Measurements from ENCODE around the gene GZMA. TPM values are rescaled to one million over a fixed set of nuclear protein-coding genes. Genes with fewer than 3 reads are reported as not detected.
"Not testable (repeated sequence)": the region's sequence is repeated elsewhere in the genome, so short reads cannot be mapped to it uniquely, and the experiment has no call there.

Gene GZMA
- total RNA-seq, 4 donors from 2014 or later, result not detected

DNA sequence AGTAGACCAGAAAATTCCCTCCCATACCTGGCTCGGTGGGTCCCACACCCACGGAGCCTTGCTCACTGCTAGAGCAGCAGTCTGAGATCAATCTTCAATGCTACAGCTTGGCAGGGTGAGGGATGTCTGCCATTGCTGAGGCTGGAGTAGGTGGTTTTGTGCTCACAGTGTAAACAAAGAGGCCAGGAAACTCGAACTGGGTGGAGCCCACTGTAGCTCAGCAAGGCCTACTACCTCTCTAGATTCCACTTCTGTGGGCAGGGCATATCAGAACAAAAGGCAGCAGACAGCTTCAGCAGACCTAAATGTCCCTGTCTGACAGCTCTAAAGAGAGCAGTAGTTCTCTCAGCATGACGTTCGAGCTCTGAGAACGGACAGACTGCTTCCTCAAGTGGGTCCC, 5.6 kb upstream of the GZMA start:
- H3K4me1 ChIP-seq, result no peaks in the 10 kb centered on the region
- H3K27me3 ChIP-seq, result no peaks in the 10 kb centered on the region
- H3K4me3 ChIP-seq, result no peak overlapping the region
- no peak overlapping the region for H3K27ac ChIP-seq
- no peaks in the 10 kb centered on the region for H3K36me3 ChIP-seq
- TF ChIP-seq, protein P1, sequence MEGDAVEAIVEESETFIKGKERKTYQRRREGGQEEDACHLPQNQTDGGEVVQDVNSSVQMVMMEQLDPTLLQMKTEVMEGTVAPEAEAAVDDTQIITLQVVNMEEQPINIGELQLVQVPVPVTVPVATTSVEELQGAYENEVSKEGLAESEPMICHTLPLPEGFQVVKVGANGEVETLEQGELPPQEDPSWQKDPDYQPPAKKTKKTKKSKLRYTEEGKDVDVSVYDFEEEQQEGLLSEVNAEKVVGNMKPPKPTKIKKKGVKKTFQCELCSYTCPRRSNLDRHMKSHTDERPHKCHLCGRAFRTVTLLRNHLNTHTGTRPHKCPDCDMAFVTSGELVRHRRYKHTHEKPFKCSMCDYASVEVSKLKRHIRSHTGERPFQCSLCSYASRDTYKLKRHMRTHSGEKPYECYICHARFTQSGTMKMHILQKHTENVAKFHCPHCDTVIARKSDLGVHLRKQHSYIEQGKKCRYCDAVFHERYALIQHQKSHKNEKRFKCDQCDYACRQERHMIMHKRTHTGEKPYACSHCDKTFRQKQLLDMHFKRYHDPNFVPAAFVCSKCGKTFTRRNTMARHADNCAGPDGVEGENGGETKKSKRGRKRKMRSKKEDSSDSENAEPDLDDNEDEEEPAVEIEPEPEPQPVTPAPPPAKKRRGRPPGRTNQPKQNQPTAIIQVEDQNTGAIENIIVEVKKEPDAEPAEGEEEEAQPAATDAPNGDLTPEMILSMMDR (IDR thresholded peaks at IDR 0.05 in 4 of 5, conservative IDR thresholded peaks at IDR 0.05 in 1 of 5), result no peak
- TF ChIP-seq POLR2A (IDR thresholded peaks at IDR 0.05), result no peak
- DNase-seq (no peak), ATAC-seq (no peak)
- in situ Hi-C loops (cut with MboI; ENCODE audit: low sequenced_read_pairs in 4 of 4), result no loop called here
- H3K9me3 ChIP-seq, result no peaks in the 10 kb centered on the region
- intact Hi-C loops (cut with DNase I; ENCODE audit: low total_unique reads), result no loop called here

DNA sequence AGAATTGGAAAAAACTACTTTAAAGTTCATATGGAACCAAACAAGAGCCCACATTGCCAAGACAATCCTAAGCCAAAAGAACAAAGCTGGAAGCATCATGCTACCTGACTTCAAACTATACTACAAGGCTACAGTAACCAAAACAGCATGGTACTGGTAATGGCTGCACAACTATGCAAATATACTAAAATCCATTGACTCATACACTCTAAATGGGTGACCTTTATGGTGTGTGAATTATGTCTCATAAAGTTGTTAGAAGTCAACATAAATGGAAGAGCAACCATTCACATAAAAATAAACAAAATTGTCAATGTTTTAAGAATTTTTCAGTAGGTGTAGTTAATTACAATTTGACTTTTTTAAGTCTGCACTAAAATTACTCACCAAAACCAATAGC, 1.3 kb upstream of the GZMA start:
- H3K27me3 ChIP-seq; intact Hi-C loops (cut with DNase I; ENCODE audit: low total_unique reads); H3K36me3 ChIP-seq; DNase-seq; H3K27ac ChIP-seq; H3K4me3 ChIP-seq; ATAC-seq; in situ Hi-C loops (cut with MboI; ENCODE audit: low sequenced_read_pairs in 4 of 4); H3K4me1 ChIP-seq; H3K9me3 ChIP-seq: not testable (repeated sequence)

DNA sequence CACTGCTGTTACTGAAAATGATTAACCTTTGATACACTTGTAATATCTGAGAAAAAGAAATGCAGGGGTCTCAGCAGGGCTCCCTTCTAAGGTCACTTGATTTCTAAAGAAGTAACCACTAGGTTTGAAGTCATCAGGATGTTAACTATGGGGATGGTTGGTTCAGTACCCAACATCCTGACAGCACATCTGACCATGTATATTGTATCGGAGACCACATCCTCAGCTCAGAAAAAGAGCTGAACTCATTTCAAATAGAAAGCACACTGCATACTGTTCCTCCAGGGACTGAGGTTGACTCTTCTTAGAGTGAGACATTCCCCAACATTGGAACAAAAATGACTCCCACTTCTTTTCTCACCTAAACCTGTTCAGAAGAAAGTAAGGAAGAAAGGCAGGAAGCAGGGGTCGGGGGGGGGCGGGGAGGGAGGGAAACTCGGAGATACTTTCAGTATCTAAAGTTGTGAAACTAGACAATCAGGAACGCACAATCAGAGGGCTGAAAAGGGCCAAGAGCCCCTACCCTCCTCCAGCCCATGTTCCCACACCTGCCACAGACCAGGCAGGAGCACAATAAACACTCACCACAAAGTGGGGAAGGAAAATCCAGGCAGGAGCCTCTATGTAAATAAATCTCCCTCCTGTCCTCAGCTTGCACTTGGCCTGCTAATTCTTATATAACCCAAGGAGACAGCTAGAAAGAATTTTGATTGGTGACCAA, 730 bp upstream of the GZMA start:
- ATAC-seq (no peak), DNase-seq (no peak)
- intact Hi-C loops (cut with DNase I; ENCODE audit: low total_unique reads), result no loop called here
- Histone ChIP-seq H3K4me1 (no peaks in the 10 kb centered on the region), H3K4me3 (no peak overlapping the region), H3K36me3 (no peaks in the 10 kb centered on the region), H3K27ac (no peak overlapping the region), H3K27me3 (no peaks in the 10 kb centered on the region), H3K9me3 (no peaks in the 10 kb centered on the region)
- in situ Hi-C loops (cut with MboI; ENCODE audit: low sequenced_read_pairs in 4 of 4), result no loop called here
- TF ChIP-seq POLR2A (IDR thresholded peaks at IDR 0.05), result no peak
- TF ChIP-seq, protein P1 (IDR thresholded peaks at IDR 0.05 in 4 of 5, conservative IDR thresholded peaks at IDR 0.05 in 1 of 5), result no peak

DNA sequence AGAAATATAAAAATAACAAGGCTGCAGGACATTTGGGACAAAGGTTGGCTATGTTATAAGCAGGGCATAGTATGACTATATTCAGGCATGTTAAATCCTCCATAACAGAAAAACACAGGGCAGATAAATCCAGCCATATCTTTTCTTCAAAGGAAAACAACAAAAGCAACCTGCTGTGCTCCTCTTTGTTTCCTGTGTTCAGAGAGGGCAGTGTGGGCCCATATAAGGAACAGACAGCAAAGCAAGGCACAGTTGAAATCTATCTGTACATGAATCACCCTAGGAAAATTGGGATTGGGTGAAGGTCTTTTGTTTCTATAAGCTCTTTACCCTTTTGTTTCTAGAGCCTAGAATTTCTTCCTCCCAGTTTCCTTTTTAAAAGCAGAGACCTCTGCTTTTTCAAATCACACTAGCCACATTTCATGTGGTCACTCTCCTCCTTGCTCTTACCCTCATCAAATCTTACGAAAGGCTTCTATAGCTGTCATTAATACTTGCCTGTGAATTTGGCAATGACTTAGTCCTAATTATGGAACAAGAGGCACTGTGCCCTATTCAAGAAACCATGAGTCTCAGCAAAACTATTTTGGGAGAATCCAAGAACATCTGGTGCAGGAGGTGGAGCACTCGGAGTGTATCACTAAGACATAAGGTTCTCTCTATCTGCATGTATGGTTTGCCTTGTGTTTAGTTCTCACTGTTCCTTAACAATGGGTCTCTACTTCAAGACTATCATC, 1.8 kb downstream of the GZMA start:
- no peaks in the 10 kb centered on the region for H3K4me1 ChIP-seq
- DNase-seq (no peak), ATAC-seq (no peak)
- H3K9me3 ChIP-seq, result no peaks in the 10 kb centered on the region
- intact Hi-C loops (cut with DNase I; ENCODE audit: low total_unique reads), result no loop called here
- no peaks in the 10 kb centered on the region for H3K27me3 ChIP-seq
- in situ Hi-C loops (cut with MboI; ENCODE audit: low sequenced_read_pairs in 4 of 4), result no loop called here
- H3K4me3 ChIP-seq, result no peak overlapping the region
- no peak overlapping the region for H3K27ac ChIP-seq
- H3K36me3 ChIP-seq, result no peaks in the 10 kb centered on the region
- TF ChIP-seq, protein P1 (IDR thresholded peaks at IDR 0.05 in 4 of 5, conservative IDR thresholded peaks at IDR 0.05 in 1 of 5), result no peak
- no peak for TF ChIP-seq POLR2A (IDR thresholded peaks at IDR 0.05)

DNA sequence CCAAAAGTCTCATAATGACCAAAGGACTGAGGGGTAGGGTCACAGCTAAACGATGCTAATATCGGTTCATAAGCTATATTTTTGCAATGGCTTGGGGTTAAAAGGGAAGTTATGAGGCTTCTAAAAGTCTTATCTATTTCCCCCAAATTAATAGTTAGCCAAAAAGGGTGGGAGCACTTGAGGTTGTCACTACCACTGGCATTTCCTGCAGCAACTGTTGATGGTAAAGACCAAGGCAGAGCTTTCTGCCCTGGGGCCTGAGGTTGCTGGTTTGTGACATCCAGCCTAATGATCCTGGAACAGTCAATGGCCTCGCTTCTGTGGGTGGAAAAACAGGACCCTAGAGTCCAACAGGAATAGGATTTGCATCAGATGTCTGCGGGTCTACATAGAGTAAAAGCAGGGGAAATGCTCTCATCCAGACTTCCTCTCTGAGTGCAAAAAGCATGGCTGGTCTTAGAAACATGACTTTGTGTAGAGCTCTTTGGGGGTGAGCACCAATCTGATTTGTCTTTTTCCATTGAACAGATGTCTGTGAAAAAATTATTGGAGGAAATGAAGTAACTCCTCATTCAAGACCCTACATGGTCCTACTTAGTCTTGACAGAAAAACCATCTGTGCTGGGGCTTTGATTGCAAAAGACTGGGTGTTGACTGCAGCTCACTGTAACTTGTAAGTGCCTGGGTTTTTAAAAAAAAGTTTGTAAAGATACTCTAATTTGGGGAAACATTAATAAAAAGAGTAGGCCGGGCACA, 2.7 kb downstream of the GZMA start:
- no peak for ATAC-seq
- in situ Hi-C loops (cut with MboI; ENCODE audit: low sequenced_read_pairs in 4 of 4), result no loop called here

DNA sequence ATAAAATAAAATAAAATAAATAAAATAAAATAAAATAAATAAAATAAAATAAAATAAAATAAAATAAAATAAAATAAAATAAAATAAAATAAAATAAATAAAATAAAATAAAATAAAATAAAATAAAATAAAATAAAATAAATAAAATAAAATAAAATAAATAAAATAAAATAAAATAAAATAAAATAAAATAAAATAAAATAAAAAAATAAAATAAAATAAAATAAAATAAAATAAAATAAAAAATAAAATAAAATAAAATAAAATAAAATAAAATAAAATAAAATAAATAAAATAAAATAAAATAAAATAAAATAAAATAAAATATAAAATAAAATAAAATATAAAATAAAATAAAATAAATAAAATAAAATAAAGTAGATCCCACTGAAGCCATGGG, 3.5 kb downstream of the GZMA start:
- intact Hi-C loops (cut with DNase I; ENCODE audit: low total_unique reads); in situ Hi-C loops (cut with MboI; ENCODE audit: low sequenced_read_pairs in 4 of 4): not testable (repeated sequence)

More for the DNA sequence above, 2.7 kb downstream of the GZMA start:
- H3K27ac ChIP-seq, result no peak overlapping the region
- no peaks in the 10 kb centered on the region for H3K36me3 ChIP-seq
- no peaks in the 10 kb centered on the region for H3K9me3 ChIP-seq
- TF ChIP-seq POLR2A (IDR thresholded peaks at IDR 0.05), result no peak
- TF ChIP-seq, protein P1 (IDR thresholded peaks at IDR 0.05 in 4 of 5, conservative IDR thresholded peaks at IDR 0.05 in 1 of 5), result no peak
- DNase-seq, result no peak
- H3K4me1 ChIP-seq, result no peaks in the 10 kb centered on the region
- no peak overlapping the region for H3K4me3 ChIP-seq
- intact Hi-C loops (cut with DNase I; ENCODE audit: low total_unique reads), result no loop called here
- no peaks in the 10 kb centered on the region for H3K27me3 ChIP-seq

More for the DNA sequence above, 3.5 kb downstream of the GZMA start:
- not testable (repeated sequence) for H3K9me3 ChIP-seq, ATAC-seq, H3K27me3 ChIP-seq, DNase-seq, H3K36me3 ChIP-seq, H3K27ac ChIP-seq, H3K4me3 ChIP-seq, H3K4me1 ChIP-seq
